GM13976 (cell line): ENCODE results near the gene NOSTRIN.

Experiments
- DNase-seq: peaks from one replicate; pipeline ENCODE4 v3.0.0; 2012; ENCODE audit warnings: low spot score
- in situ Hi-C: fragments of 300-500 bp; cut with MboI; formaldehyde crosslinking; loops from one replicate; pipeline ENCODE4 v1.12.0; 2022; ENCODE audit warnings: low sequenced_read_pairs, mixed read lengths, inconsistent platforms; ENCODE audit not compliant: unreplicated experiment
- TF ChIP-seq, protein P1 (sequence below): IDR thresholded peaks from 2 replicates; pipeline ENCODE4 v1.5.1; 2012; ENCODE audit warnings: borderline replicate concordance, mild to moderate bottlenecking; ENCODE audit not compliant: insufficient read depth; ENCODE audit errors: extremely low read depth, missing control alignments, control extremely low read depth

The NOSTRIN gene

DNA sequence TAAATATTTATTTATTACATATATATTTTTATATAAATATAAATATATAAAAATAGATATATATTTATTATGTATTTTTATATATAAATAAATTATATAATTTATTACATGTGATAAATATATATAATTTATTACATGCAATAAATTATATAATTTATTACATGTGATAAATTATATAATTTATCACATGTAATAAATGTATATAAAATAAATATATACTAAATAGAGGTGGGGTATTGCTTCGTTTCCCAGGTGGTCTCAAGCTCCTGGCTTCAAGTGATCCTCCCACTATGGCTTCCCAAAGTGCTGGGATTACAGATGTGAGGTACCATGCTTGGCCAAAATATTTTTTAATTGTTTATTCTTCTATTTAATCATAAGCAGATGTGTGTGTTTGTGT lies 95.0 kb downstream of the NOSTRIN start:
- TF ChIP-seq, protein P1, sequence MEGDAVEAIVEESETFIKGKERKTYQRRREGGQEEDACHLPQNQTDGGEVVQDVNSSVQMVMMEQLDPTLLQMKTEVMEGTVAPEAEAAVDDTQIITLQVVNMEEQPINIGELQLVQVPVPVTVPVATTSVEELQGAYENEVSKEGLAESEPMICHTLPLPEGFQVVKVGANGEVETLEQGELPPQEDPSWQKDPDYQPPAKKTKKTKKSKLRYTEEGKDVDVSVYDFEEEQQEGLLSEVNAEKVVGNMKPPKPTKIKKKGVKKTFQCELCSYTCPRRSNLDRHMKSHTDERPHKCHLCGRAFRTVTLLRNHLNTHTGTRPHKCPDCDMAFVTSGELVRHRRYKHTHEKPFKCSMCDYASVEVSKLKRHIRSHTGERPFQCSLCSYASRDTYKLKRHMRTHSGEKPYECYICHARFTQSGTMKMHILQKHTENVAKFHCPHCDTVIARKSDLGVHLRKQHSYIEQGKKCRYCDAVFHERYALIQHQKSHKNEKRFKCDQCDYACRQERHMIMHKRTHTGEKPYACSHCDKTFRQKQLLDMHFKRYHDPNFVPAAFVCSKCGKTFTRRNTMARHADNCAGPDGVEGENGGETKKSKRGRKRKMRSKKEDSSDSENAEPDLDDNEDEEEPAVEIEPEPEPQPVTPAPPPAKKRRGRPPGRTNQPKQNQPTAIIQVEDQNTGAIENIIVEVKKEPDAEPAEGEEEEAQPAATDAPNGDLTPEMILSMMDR = no peak
- no peak for DNase-seq
- in situ Hi-C loops = no loop called here

DNA sequence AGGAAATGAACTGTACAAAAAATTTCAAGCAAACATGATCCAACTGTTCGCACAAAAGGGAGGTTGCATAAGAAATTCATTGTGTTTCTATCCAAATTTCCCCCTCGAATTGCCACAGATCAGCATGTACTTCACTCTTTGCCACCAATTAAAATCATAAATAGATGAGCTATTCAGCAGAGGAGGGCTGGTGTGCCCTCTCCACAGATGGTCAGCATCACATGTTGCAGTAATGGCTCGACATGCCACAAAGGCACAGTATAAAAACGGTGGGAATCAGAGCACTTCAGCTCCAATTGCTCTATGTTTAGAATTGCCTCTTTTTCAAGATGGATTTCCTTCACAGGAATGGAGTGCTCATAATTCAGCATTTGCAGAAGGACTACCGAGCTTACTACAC lies 98.6 kb downstream of the NOSTRIN start, which contains the start of gene G6PC2:
G6PC2 (plus strand) TSS at position 289 of the 400 bp plus-strand sequence; CDS start at position 330, 41 bp downstream.
- TF ChIP-seq, protein P1 = no peak
- DNase-seq = no peak
- in situ Hi-C loops = loop anchor here (25.0 kb wide), 1 partner anchor 764 kb away; no protein-coding TSS in a partner anchor

DNA sequence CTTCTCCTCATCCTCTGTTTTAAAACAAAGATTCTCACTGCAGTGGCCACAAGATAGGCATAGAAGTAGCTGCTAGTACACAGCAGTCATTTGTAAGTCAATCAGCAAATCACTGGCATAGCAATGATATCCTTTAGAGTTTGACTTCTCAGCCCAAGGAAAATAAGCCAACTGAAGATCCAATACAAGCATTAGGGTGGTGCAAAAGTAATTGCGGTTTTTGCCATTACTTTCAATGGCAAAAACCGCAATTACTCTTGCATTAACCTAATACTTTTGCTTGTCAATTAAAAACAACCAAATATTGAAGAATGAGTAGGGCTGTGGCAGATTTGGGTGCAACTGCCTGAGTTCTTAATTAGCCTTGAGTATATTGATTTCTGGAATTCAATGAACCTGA lies 101.5 kb downstream of the NOSTRIN start:
- TF ChIP-seq, protein P1 = no peak
- in situ Hi-C loops = loop anchor here (25.0 kb wide), 1 partner anchor 767 kb away; no protein-coding TSS in a partner anchor
- DNase-seq = no peak

DNA sequence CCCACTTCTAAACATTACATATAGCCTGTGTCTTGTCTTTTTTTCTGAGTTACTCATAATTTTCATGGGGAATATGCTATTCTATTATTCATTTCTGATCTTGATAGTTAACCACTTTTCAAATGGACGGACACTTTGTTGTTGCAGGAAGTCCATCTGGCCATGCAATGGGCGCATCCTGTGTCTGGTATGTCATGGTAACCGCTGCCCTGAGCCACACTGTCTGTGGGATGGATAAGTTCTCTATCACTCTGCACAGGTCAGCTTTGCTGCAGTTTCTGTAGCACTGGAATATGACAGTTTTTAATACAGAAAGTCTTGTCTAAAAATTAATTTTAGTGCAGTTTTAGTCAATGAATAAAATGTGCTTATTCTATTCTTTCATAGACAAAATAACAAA lies 101.9 kb downstream of the NOSTRIN start:
- no peak for DNase-seq
- TF ChIP-seq, protein P1 = no peak
- in situ Hi-C loops = loop anchor here (25.0 kb wide), 1 partner anchor 767 kb away; no protein-coding TSS in a partner anchor

DNA sequence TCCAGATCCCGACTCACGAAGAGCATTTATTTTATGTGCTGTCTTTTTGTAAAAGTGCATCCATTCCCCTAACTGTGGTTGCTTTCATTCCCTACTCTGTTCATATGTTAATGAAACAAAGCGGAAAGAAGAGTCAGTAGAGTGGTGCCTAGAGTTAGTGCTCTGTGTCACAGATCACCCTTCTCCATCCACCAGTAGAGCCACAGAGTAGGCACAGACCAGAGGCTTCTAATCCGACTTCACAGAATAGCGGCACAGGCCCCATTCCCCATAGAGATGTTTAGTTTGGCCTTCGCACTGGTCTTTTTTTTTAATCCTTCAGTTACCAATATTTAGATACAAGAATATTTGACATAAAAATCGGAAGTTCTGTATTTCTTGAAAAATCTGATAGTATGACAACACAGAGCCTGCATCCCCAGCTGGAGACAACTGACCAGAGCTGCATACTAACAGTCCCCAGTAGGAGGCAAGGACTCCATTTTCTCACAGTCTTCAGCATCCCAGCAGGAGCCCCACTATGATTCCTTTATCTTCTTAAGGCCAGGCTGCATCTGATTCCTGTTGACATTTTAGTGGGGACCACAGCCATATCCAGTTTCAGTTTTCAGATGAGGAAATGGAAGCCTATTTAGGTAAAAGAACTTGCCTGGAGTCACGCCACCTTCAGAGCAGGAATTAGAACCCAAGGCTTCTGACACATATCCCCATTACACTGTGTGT lies 105.7 kb downstream of the NOSTRIN start:
- in situ Hi-C loops = loop anchor here (25.0 kb wide), 1 partner anchor 771 kb away; no protein-coding TSS in a partner anchor
- DNase-seq = no peak
- TF ChIP-seq, protein P1 = no peak

DNA sequence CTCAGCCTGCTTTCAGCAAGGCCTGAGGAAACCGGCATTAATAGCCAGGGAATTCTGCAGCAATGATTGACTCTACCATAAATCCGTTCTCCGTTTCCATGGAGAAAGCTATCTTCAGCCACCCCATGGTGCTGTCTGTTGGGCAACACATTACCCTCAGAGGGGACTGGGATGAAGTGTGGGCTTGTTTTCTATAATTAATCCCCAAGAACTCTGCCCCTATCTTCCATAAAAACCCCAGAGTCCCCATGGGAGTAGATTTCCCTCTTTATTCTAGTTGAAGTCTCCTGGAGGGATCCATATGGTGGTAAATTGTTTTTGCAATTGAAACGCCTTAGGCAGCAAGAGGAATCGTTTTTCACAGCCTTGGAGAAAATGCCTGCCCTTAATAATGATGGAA lies 107.9 kb downstream of the NOSTRIN start:
- DNase-seq = no peak
- in situ Hi-C loops = loop anchor here (10.0 to 25.0 kb wide), 2 partner anchors 136 to 773 kb away; no protein-coding TSS in a partner anchor
- TF ChIP-seq, protein P1 = no peak

DNA sequence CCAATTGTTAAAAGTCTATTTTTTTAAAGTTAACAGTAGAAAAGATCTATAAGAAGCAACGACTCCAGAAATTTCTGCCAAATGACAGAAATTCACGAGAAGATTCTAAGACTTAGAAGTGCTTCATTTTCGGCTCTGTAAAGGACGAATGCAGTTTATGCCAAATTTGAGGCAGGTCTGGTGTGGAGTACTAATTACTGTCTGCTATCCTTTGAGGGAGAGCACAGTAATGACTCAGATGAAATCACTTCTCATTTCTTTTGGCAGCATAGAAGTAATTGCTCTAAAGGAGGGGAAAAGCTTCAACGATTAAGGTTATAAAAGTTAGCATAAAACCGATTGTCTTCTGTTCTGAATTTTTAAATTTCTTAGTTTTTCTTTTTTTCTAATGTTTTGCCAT lies 110.0 kb downstream of the NOSTRIN start:
- DNase-seq = no peak
- TF ChIP-seq, protein P1 = no peak
- in situ Hi-C loops = loop anchor here (10.0 to 25.0 kb wide), 2 partner anchors 138 to 775 kb away; no protein-coding TSS in a partner anchor
